DMS 273 treated with DMSO at 0.1 percent for 48 hours (cell line): ENCODE results near the gene CTNNAL1.
A peak's percentile ranks its signal among the peaks of the same experiment; 100 is the strongest.
"Not testable (repeated sequence)": the region's sequence is repeated elsewhere in the genome, so short reads cannot be mapped to it uniquely, and the experiment has no call there.

Experiments used
- DNase-seq: peaks from one replicate; lab custom pipeline; 2025; lab: John Stamatoyannopoulos, UW

Gene CTNNAL1

GRCh38 chr9:108924466-108924865, 88.8 kb downstream of the CTNNAL1 start:
- peak; percentile 46 for DNase-seq

DNA sequence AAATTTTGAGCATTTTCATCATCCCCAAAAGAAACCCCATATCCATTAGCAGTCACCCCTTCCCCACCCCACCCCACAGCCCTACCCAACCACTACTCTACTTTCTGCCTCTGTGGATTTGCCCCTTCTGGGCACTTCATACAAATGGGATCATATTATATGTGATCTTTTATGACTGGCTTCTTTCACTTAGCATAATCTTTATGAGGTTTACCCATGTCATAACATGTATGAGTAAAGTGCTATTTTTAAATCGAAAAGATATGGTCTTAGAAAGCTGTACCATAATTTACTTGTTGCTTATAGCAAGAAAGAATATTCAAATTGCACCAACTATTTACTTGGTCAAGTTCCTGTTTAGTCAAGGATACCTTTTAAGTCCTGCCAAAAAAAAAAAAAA, 92.1 kb downstream of the CTNNAL1 start:
- no peak for DNase-seq

DNA sequence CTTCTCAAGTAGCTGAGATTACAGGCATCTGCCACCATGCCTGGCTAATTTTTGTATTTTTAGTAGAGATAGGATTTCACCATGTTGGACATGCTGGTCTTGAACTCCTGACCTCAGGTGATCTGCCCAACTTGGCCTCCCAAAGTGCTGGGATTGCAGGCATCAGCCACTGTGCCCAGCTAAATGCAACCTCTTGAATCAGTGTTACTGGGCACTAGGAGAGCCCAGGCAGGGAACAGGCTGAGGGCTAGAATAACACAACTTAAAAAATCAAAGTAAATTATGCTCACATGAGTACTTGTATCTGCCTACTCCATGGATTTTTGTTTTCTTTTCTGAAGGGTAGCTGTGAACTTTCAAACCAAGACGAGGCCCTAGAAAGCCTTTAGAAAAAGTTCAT, 92.9 kb downstream of the CTNNAL1 start:
- DNase-seq, result not testable (repeated sequence)

GRCh38 chr9:108919517-108919916, 93.8 kb downstream of the CTNNAL1 start:
- no peak for DNase-seq

- no peak for DNase-seq
Measured at GRCh38 chr9:108913391-108913790, 99.9 kb downstream of the CTNNAL1 start.

- DNase-seq, result no peak
Measured at GRCh38 chr9:108911820-108912219, 101.5 kb downstream of the CTNNAL1 start.

DNA sequence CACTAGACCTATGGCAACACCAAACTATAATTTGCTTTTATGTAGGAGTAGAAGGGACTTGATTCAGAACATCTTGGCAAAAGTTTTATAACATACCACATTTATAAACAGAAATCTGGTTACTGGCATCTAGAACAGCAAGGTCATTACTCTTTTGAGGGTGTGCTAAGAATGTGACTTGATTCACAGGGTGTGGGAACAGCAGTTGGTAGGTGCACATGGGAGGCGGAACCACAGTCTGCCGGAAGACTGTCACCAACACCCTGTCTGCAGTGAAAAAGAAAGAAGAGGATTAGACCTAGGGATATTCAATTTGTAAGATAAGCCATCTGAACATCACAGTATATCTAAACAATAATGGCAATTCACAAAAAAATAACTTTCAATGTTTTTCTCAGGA, 102.4 kb downstream of the CTNNAL1 start:
- DNase-seq, result no peak

DNA sequence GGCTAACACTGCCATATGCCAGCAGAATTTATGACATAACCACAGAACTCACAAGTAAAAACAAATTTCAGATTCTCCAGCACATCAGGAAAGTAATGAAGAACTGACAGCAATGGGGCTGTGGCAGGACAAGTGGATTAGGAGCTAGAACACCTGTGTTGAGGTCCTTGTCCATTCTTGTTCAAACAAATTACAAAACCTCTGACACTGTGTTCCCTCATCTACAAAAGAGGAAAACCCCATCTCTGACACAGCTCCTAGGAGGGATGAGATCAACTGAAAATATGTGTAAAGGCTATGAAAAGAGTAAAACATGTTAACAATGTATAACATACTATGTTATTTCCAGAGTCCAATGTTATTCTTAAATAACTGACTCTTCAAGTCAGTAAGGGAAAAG, 102.9 kb downstream of the CTNNAL1 start:
- no peak for DNase-seq

DNA sequence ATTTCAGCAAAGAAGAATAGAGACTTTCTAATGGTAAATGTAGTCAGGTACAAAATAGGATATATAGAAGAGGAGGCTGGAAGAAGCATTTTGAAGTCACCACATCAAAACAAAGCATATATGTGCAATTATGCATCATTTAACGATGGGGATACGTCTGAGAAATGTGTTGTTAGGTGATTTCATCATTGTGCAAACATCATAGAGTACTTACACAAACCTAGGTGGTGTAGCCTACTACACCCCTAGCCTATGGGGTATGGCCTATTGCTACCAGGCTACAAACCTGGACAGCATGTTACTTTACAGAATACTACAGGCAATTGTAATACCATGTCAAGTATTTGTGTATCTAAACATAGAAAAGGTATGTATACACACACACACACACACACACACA, 107.8 kb downstream of the CTNNAL1 start:
- DNase-seq, result no peak

DNA sequence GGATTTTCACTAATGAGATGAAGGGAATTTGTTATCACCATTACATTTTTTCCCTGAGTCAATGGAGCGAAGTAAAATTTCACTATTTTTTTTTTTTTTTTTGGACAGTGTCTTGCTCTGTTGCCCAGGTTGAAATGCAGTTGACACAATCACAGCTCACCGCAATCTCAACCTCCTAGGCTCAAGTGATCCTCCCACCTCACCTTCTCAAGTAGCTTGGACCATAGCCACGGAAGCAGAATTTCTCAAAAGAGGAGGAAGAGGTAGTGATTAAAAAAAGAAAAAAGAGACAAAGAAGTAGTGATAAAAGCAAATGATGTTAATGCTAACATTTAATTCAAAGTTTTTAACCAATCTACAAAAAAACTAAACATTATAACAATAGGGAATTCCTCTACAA, 109.1 kb downstream of the CTNNAL1 start:
- DNase-seq, result no peak

DNA sequence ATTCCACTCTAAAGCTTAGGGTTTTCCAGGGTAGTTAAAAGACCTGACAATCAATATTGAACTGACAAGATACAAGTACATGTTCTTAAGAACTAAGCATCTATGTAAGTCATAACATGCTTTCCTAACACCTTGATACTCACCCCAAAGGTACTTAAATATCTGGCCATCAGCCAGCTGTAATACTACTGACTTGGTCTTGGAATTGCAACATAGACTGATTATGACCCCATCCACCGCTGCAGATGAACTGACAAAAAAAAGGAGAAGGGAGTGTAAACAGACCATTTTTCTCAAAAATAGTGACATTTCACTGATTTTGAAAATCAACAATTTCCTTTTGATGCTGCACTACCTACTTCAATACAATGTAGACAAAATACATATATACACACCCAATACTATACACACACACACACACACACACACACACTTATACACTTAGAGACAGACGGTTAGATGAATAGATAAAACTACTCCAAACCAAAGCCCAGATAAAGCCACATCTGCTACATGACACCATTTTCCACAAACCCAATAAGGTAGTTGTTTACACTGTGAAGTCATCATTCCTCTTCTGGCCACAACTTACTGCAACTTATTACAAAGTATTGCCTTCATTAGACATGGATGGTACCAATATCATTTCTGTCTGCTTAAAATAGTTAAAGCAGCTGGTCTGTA, 109.7 kb downstream of the CTNNAL1 start:
- no peak for DNase-seq

GRCh38 chr9:108900176-108900575, 113.1 kb downstream of the CTNNAL1 start:
- no peak for DNase-seq

- not testable (repeated sequence) for DNase-seq
Measured at GRCh38 chr9:108899023-108899695, 114.1 kb downstream of the CTNNAL1 start.

DNA sequence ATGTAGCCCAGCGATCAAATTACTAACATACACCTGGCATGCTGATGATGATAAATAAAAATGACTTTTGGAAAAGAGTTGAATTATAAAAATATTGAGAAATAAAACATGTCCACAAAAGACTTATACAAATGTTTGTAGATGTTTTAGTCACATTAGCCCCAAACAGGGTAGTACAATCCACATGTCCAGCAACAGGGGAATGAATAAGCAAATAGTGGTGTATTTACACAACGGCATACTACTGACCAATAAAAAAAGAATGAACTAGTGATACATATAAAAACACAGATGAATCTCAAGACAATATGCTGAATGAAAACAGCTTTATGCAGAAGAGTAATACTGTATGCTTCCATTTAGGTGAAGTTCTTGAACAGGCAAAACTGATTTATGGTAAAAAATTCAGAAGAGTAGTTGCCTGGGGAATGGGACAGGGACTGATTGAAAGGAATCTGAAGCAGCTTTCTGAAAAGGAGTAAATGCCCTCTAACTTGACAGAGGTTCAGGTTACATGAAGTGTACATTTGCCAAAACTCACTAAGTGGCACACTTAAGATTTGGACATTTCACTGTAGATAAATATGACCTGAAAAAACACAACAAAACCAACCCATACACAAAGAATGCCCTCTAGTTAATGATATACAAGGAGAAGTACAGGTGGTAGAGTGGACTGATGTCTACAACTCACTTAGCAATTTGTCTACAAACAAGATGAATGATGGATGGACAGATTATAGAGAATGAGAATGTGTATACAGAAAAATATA, 115.8 kb downstream of the CTNNAL1 start:
- DNase-seq, result no peak

- DNase-seq, result no peak
Measured at GRCh38 chr9:108894225-108894997, 118.9 kb downstream of the CTNNAL1 start.
